ENCODE results near the gene ADCY5.

The ADCY5 gene

DNA sequence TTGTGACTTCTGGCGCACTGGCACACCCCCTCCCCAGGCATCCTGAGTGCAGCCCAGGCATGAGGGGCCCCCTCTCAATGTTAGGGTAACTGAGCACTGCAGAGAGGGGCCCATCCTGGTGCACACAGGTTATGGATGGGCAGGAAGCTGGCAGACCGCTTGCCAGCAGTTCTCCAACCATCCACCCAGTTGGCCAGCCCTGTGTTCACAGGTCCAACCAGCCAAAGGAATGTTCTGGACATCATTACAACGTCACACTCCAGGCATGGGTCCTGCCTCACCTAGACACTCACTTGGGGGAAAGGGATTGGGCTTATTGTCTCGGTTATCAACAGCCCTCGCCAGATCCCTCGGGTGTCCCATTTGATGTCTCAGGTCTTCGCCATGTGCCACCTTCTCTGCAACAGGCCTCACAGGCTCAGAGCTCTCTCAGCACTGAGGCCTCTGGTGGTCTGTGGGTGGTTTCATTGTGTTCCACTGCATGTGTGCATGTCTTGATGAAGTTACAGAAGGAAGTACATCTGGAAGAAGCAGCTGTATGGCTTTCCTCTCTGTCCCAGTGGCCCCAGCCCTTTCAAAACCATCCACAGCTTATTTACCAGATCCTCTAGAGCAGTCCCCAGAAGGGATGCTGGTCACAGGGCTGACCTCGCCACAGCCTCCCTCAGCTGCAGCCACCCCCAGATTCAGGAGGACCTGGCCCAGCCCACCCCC is 23.7 kb downstream of the ADCY5 start:
- DNase-seq, result no peak

- DNase-seq, result no peak
These were observed 24.4 kb downstream of the ADCY5 start for GRCh38 chr3:123424321-123424998.

DNA sequence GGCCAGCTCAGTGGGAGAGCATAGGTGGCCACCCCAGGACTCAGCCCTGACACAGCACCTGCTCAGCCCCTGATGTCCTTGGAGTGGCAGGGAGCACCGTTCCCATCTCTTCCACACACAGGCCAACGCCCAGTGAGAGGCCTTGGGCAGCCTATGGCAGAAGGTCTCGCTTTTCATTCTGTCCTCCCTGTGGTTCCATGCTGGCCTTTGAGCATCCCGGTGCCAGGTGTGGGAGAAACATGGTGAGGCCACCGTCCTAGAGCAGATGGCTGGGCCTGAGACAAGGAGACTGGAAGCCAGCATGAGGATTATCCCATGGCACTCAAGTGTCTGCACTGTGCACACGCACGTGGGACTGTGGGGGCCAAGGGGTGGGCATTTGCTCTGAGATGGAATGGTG is 25.1 kb downstream of the ADCY5 start:
- DNase-seq, result no peak

GRCh38 chr3:123423031-123423430 is 25.9 kb downstream of the ADCY5 start:
- no peak for DNase-seq

DNA sequence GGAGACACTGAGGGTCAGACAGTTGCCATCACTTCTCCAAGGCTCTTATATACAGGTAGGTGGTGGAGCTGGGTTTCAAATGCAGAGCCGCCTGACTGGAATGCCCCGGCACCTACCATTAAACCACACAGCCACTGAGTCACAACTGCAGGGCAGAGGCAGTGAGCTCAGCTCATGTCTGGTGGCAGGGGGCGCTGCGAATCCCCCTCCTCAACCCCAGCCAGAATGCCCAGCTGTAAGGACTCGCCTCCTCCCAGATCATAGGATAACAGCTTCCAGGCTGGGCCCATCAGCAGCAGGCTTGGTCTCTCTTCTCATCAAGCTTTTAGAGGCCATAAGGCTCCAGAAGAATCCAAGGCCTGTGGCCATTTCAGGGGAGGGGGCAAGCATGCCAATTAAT is 26.4 kb downstream of the ADCY5 start:
- DNase-seq, result no peak

DNA sequence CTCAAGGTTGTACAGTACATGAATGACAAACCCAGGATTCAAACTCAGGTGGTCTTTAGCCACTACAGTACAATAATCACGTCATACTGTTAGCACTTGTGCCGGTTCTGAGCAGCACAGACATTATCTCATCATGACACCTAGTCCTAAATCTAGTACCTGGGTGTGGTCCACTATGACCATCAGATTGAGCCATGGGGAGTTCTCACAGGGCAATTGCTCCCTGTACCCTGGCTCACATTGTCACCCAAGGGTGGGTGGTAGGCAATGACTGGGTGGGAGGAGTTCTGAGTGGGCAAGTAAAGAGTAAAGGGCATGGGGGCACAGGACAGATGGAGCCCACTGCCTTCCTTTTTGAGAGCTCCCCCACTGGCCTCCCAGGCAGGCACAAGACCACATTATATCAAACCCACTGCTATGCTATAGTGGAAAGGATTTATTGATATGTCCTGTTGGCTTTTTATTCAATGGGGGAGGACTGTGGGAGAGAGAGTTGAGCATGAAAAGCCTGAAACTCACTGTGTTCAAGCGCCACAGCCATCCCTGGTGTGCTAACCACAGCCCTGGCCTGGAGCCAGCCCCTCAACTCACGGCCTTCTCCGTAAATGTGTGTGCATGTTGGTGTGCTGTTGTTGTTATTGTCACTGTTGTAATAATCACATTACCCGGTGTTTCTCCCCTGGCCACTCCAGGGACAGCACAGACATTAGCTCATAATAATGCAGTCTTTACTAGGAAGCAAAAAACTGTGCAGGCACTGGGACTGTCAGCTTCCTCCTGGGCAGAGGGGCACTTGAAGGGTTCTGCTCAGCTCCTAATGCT is 27.3 kb downstream of the ADCY5 start:
- DNase-seq, result no peak

GRCh38 chr3:123420416-123420968 is 28.4 kb downstream of the ADCY5 start:
- DNase-seq, result no peak

DNA sequence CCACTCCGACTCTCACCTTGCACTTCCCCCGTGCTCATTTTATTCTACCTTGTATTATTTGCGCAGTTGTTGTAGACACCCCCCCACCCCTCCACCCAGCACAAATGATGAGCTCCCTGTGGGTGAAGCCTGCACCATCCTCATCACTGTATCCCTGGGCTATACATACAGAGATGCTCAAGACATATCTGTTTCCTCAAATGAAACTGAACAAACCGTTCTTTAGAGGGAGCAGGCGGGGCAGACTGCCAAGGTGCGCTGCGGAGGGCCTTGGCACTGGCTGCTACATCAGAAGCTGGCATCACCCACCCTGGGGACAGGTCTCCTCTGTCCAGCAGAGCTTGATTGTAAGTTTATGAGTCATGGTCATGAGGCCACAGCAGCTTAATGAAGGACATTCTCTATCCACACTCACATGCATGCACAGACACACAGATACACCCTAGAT is 29.0 kb downstream of the ADCY5 start:
- DNase-seq, result no peak

DNA sequence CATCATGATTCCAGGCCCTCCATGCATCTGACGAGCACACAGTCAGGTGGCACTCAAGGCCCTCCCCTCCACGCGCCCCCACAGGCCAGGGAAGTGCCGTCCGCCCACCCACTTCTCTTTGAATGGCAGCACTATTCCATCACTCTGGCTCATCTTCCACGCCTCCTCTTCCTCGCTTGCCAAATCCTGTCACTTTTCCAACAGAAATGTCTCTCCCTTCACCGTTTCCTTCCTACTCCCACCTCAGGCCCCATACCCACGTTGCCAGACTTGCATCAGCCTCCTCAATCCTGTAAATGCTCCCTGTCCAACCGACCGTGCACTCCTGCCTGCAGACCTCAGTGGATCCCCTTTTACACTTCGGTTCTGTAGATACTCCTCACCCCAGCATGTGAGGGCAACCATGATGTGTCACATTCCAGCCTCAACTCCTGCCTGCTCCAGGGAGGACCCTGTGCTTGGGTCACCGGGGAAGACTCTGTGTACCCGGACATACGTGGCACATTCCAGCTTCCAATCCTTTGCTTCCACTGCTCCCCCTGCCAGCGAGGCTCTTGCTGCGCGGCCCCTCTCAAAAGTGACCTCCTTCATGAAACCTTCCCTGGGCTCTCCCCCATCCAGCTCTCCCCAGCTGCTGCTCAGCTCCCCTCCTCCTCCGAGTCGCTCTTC is 29.6 kb downstream of the ADCY5 start:
- no peak for DNase-seq

- DNase-seq, result no peak
These were observed 32.2 kb downstream of the ADCY5 start for GRCh38 chr3:123416647-123417046.

DNA sequence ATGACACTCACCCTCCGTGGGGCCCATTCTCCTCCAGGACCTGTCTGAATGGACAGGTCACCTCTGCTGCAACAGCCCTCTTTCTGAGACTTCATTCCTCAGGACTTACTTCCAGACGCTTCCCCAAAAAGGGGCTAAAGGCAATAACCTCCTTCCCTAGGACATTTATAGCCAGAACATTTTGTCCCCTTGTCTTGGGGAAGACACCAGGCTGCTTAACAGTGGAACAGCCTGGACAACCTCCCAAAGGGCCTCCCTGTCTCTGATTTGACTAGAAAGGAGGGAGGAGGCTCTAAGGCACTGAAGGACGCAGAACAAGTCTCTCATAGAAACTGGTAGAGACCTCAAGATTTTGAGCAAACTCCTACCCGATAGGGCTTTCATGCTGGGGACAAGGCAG is 32.7 kb downstream of the ADCY5 start:
- no peak for DNase-seq

- DNase-seq, result no peak
These were observed 33.7 kb downstream of the ADCY5 start for GRCh38 chr3:123414973-123415775.

DNA sequence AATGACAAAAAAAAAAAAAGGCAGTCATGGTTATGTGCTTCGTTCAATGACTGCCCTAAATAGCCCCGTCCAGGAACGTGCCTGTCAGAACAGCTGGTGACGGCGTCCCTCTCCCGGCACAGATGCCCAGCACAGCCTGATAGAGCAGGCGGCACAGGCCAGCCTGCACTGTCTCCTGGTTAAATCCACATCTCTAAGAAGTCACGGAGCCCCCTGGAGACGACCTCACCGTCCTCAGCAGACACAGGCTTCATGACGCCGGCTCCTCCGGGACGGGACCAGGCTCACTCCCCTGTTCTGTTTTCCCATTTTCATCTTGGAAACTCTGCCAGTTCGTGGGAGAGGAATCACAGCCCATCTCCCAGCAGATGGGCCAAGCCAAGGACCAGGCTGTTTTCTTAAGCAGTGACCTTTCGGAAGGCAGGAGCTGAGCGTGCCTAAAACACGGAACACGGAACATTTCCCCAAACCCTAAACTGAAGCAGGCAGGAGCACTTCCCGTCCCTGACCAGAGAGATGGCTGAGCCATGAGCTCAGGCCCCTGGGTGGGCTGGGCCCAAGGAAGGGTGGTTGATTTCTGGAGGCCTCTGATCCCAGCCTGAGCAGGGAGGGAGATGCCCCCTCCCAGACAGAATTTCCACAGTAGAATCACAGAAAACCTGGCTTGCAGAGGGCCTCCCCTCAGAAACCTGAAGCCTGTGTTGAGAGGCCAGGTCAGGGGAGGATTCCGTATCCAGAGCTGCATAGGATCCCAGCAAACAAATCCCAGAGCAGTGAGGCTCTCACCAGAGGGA is 35.9 kb downstream of the ADCY5 start:
- DNase-seq, result no peak

- DNase-seq, result no peak
These were observed 36.8 kb downstream of the ADCY5 start for GRCh38 chr3:123412076-123412475.

- DNase-seq, result no peak
These were observed 37.4 kb downstream of the ADCY5 start for GRCh38 chr3:123411340-123412040.

DNA sequence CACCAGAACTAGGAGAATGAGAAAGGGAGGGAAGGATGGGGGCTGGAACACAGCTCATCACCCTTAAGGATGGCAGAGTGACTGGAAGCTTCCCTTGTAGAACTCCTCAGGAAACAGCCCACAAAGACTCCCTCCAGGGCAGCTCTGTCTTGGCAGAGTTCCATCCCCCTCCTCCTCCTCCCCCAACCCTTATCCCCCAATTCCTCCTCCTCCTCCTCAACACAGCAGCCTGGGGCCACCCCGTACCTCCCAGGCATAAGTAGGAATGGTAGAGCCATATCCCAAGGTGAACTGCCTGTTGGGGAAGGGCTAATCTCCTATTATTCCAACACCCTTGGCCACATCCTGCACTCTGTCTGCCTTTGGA is 38.8 kb downstream of the ADCY5 start:
- DNase-seq, result no peak

GRCh38 chr3:123409443-123410148 is 39.3 kb downstream of the ADCY5 start:
- DNase-seq, result no peak

GRCh38 chr3:123406598-123406997 is 42.3 kb downstream of the ADCY5 start:
- DNase-seq, result no peak

DNA sequence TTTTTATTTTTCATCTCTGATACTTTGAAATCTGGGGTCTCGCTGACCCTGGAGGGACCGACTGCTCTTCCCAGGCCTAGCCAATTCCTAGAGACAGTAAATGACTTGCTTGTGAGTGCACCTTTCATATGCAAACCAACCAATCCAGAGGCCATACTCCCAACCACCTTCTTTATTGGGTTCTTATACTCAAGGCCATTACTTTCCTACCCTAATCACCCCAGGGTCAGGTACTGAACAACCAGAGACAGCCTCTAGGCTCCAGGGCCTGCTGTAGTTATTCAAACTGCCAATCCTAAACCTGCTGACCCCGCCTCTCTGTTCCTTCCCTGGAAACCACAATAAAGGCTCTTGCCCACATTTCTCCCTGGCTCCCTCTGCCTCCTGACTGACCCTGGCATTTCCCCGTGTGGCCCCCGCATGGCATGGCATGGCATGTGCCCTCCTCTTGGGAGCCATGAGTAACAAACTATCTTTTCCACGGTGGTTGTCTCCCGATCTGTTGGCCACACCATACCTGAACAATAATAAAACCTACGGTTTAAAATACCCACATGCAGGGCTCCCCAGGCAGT is 42.9 kb downstream of the ADCY5 start:
- DNase-seq, result no peak

- DNase-seq, result no peak
These were observed 43.9 kb downstream of the ADCY5 start for GRCh38 chr3:123405021-123405420.
